Ramos (cell line): ENCODE data around the gene TEAD1.

Source experiments
- in situ Hi-C: fragments of 300-500 bp; cut with MboI; formaldehyde crosslinking; loops from one replicate; pipeline ENCODE4 v1.14.3; 2022; ENCODE audit warnings: low sequenced_read_pairs; ENCODE audit not compliant: unreplicated experiment

The TEAD1 gene

GRCh38 chr11:12991426-12991825 lies 317.2 kb downstream of the TEAD1 start:
- in situ Hi-C loops = no loop called here

GRCh38 chr11:12993626-12994025 lies 319.4 kb downstream of the TEAD1 start:
- in situ Hi-C loops = no loop called here
